ENCODE measurements around the gene AFF1.

- no peak for TF ChIP-seq CTCF (IDR thresholded peaks at IDR 0.05)
- TF ChIP-seq POLR2A (IDR thresholded peaks at IDR 0.05), result no peak
Observed at GRCh38 chr4:87174672-87175071, 239.9 kb downstream of the AFF1 start.
